ENCODE results near the gene LSM14B.

GRCh38 chr20:62138912-62139311, 16.6 kb downstream of the LSM14B start:
- TF ChIP-seq ZFP30 (CRISPR knock-in tag; IDR thresholded peaks at IDR 0.05): no peak
- TF ChIP-seq ZNF8 (CRISPR knock-in tag; IDR thresholded peaks at IDR 0.05): no peak
- TF ChIP-seq RARB (CRISPR knock-in tag; IDR thresholded peaks at IDR 0.05): no peak
- no peak for TF ChIP-seq CSDC2 (CRISPR knock-in tag; IDR thresholded peaks at IDR 0.05)

Measured in SK-N-SH treated with all-trans-retinoic acid at 6 μM for 48 hours (cell line).